HG02798 (cell line): Measurements from ENCODE around the gene SCN8A.

Experiments
- ATAC-seq: cut with Tn5 transposase; IDR thresholded peaks from one replicate; pipeline ENCODE4 v1.9.1; 2021; ENCODE audit warnings: mild to moderate bottlenecking; ENCODE audit not compliant: unreplicated experiment, poor library complexity

Gene SCN8A

DNA sequence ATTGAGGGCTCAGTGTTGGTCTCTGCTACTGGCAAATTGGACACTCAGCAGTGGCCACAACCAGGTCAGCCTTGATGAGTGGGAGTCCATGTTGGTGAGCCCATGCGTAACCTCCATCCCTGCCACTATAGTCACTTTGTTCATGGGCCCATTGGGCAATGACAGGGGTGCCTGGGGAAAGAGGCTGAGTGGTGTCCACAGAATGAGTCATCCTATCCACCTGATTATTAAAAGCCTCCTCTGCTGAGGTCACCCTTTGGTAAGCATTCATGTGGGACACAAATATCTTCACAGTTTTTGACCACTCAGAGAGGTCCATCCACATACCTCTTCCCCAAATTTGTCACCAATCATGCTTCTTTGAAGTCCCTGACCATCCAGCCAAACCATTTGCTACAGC lies 207.5 kb downstream of the SCN8A start:
- no peak for ATAC-seq

DNA sequence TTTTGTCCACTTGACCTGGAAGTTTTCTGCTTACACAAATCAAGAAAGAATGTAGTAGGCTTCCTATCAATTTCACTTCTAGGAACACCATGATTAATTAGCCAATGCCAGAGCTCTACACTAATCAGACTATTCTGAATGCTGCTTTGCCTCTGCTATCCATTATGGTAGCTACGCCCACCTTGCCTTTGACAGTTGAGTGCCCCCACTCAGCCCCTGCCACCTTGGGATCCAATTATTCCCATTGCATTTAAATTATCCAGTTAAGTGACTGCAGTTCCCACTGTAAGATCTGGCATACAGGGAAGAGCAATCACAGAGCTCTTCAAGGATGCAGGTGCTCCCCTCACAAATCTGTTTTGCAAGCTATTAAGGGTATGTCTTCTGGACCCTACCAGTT lies 210.0 kb downstream of the SCN8A start:
- no peak for ATAC-seq

DNA sequence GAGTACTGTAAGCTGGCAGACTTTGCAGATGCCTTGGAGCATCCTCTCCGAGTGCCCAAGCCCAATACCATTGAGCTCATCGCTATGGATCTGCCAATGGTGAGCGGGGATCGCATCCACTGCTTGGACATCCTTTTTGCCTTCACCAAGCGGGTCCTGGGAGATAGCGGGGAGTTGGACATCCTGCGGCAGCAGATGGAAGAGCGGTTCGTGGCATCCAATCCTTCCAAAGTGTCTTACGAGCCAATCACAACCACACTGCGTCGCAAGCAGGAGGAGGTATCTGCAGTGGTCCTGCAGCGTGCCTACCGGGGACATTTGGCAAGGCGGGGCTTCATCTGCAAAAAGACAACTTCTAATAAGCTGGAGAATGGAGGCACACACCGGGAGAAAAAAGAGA lies 215.9 kb downstream of the SCN8A start:
- no peak for ATAC-seq

DNA sequence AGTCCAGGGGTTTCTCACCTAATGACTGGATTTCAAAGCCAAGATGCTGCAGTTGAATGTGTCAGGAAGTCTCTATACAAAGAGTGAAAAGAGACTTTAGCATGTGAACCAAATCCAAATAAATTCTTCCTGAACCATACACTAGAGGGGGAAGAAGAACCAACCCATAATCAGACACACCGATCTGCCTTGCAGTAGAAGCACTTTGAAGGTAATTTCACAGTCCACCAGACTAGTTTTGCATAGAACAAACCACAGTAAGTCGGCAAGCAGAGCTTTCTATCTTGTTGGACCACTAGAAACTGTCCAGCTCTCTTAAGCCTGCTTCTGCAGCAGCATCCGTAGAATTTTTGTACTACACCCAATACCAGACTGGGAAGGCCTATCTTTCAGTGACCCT lies 218.2 kb downstream of the SCN8A start:
- ATAC-seq: no peak

DNA sequence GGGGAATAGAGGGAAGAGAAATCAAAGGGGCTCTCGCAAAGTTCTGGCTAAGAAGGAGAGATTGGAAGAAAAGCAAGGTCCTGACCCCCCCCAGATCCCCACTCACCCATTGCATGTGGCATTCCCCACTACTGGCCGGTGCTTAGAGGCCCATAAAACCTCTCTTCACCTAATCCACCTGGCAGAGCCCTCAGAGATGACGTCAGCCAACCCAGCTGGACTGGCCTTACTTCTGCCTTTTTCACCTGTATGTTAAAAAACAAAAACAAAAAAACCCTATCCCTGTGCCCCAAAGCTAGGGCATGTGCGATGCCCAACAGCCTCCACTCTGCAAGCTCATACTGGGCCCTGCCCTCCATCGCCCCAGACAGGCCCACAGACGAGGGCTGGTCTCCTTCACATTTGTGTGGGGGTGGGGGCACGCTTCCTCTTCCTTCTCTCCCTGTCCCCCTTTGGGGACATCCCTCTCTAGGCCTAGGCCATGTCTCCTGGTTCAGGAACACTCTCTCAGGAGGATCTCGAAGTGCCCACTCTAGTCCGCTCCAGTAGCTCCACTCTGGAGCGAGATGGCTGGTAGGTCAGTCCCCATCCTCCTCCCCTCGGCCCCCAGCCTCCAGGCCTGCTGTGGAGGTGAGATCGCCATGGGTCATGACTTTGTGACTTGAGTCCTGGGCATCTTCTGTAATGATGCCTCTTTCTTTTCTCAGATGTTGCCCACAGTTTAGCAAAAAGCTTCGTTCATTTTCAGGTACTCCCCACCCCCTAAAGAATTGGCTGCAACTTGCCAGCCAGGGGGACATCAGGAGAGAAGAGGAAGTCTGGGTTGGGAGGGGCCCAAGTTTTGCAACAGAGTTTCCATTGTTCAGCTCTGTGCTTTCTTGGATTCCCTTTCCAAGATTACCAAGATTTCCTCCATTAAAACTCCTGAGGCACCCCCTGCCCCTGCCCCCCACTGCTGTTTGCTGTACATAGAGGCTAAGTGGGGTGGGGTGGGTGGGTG lies 220.5 kb downstream of the SCN8A start:
- ATAC-seq: no peak

DNA sequence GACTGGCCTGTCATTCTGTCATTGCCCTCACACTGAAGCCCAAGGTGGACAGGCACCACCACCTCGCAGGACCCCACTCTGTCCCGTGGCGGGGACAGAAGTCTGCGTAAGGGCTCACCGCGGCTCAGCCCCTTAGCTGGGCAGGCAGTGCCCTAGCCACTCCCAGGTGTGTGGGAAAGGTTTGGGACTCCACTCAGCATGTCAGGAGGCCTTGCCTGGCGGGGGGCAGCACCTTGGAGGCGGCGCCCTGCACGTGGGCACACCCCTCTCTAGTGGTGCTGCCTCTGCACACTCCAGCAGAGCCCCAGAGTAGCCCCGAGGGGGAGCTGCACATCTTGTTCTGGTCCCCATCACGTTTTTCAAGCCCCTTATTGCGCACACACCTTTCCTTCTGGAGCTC lies 221.8 kb downstream of the SCN8A start:
- ATAC-seq: no peak

DNA sequence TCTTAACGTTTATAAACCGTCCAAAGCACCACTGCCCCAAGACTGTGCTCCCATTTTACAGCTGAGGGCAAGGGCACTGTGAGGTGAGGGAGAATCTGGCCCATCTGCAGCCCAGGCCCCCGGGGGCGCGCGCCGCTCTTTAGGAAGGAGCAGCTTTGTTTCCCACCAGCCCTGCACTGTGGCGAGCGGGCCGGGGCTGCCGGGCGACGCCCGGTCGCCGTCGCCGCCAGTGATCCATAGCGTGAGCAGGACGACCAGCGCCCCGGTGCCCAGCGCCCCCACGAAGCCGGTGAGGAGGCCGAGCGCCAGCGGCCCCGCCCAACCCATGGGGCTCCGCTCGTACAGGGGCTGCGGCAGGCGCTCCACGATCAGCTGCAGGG lies 222.9 kb downstream of the SCN8A start:
- ATAC-seq: no peak

DNA sequence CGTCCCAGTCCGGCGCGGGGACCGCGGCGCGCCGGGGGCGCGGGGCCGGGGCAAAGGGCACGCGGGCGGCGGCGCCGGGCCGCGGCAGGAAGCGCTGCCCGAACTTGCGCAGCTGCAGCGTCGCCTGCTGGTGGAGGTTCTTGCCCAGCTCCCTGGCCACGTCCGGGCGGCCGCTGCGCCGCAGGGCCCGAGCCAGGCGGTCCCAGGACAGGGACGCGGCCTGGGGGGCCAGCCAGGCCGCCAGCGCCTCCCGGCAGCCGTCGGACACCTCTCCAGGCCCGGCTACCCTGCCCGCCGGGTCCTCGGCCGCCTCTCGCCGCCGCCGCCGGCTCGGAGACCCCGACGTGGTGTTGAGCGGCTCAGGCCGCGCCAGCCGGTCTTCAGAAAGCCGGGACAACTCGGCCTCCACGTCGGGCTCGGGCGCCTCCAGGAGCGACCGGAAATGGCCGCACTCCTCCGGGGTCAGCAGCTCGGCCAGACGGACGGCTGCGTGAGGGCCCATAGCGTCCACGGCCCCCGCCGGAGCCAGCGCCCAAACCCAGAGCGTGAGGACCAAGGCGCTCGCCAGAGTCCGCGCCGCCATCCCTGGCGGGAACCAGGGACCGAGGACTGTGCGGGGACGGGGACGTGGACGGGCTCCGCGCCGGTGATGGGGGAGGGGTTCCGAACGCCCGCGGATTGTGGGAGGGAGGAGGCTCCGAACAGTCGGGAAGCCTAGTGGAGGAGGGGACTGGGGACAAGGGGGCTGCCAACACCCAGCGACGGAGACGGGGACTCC lies 223.5 kb downstream of the SCN8A start:
- no peak for ATAC-seq

DNA sequence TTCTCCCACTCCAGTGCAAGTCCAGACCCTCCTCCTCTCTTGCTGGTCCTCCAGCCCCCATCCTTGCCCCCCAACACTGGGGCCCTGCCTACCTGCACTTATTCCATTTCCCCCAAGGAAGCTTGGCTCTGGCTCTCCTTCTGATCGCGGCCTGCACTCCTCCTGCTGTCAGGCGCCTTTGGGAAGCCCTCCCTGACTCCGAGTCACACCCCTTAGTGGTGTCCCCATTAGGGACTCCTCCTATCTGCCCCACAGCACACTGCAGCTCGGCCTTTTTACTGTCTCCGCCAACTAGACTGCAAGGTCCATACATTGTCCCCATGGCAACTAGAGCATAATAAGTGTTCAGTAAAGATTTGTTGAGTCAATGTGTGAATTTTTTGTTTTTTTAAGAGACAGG lies 224.5 kb downstream of the SCN8A start:
- no peak for ATAC-seq

DNA sequence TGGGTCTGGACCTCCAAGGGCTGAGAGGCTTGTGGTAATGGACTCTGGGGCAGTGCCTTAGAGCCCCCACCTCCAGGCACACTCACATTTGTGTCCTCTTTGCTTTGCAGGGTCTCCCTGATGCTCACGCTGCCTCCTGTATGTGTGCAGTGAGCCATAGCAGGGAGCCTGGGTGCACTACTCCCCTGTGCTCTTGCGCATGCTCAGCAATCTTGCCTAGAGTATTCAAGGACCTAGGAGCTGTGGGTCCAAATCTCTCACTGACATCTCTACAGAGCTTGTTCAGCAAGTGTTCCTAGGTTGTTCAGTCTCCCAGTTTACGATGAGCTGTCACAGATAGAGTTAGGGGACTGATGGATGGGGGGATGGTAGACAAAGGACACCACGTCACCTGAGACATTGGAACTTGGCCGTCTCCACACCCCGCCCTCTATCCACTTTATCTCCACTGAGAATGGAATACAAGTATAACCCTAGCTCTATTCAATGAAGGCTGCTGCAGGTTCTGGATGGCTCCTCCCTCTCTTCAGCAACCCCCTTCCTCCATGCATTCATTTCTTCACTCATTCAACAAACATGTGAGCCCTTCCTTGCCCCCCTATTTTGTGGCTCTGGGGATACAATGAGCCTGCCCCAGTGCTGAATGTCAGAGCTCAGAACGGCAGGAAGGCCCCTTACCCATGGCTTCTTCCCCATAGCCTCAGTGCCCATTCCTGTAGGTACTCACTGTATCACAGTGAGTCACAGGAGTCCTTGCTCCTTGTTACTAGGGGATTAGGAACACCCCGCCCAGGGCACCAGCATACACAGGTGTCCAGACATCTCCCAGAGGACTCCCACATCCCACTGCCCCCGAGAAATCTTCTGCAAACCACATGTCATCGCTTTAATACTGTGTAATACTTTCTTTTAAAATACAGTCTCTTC lies 226.3 kb downstream of the SCN8A start:
- no peak for ATAC-seq

DNA sequence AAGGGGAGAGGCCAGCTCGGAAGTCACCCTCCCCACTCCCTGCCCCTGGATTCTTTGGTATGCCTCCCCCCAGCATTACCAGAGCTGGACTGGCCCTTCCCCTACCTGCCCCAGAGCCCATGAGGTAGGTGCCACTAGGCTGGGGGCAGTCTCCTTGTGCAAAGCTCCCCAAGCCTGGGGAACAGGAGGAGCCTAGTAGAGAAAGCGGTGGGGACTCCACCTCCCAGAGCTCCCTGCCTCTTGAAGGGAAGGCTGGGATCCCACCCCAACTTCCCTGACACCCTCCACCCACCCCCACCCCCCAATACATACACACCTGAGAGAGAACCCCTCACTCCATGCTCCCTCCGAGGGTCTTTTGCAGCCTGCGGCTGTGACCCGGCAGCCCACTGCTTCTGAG lies 227.1 kb downstream of the SCN8A start:
- no peak for ATAC-seq

DNA sequence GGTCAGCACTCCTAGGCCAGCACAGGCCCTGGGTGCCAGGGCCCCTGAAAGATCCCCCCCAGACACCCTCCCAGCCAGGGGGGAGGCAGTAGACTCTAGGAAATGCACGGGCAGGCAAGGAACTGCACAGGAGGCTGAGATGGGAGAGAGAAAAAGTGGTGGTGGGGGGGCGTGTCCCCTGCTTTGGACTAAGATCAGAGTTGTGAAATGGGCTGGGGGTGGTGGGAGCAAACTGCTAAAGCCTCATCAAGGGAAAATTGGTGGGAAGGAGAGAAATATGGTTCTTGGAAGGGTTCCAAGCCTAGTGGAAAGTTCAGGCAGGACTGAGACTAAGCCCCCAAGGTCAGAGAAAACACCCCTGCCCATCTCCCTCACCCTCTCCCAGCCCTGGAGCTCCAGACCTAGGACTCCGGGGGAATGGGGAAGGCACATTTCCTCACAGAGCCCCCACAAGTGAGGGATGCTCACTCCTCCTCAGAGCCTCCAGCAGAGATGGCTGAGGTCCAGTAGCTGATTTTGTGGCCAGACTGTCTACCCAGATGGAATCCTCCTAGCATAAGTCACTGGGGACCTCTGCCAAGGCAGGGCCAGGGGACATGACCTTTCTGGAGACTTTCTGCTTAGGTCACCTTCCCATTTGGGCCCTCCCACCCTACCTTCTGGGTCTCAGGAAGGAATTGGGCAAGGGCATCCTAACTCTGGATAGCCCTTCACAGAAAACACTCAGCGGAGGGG lies 227.7 kb downstream of the SCN8A start:
- ATAC-seq: no peak

DNA sequence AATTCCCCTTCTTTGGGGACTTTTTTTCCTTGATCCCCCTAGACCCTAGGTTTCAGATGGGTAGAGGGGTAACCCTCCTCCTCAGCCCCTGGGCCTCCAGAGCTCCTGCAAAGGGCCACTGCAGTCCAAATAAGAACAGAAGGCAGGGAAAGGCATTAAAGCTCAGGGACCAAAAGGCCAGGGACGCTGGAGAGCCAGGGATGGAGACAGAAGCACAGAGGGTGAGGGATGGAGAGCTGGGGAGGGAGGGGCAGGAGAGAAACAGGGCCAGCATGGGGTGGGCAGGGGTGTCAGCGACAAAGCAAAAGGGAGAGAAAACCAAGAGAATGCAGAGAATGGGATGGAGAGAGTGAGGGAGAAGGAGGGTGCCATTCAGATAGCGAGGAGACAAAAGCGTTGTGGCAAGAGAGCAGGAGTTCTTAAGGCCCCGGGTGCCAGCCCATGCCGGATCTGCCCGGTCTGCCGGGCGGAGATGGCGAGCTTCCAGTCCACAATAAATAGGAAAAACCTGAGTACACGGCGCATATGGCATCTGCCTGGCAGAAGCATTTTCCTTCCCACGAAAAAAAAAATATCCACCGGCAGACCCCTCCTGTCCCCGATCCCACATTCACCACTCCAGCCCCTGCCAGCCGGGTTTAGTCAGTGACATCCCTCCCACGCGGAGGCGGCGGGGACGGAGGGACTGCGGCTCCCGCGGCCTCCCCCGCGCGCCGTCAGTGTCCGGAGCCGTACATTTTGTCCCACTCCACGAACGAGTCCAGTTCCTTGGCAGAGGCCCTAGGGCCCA lies 228.9 kb downstream of the SCN8A start:
- no peak for ATAC-seq

DNA sequence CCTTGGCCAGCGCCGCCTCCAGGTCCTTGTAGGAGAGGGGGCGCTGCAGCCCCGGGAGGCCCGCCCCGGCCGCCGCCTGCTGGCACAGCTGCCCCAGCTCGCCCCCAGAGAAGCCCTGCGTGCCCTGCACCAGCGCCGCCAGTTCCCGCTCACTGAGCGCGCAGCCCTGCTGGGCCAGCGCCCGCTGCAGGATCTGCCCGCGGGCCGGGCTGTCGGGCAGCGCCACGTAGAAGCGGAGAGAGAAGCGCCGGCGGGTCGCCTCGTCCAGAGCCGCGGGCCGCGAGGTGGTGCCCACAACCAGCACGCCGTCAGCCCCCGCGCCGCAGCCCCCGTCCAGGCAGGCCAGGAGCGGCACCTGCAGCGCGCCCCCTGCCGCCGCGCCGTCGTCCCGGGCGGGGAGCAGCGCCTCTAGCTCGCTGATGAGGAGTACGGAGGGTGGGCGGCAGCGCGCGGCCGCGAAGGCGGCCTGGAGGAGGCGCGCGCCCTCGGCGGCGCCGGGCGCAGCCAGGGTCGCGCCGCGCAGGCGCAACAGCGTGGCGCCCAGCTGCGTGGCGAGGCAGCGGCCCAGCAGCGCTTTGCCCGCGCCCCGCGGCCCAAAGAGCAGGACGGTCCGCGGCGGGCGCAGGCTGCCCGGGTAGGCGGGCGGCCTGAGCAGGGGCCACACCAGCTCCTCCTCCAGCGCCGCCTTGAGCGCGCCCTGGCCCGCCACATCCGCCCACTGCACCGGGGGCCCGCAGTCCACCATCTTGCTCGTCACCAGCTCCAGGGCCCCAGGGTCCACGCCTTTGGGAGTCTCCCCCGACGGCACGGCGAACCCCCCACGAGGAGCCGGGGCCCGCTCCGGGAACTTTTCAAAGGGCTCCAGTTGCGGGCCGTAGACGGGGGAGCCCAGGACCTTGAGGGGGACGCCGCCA lies 229.8 kb downstream of the SCN8A start:
- ATAC-seq: peak; percentile 35

DNA sequence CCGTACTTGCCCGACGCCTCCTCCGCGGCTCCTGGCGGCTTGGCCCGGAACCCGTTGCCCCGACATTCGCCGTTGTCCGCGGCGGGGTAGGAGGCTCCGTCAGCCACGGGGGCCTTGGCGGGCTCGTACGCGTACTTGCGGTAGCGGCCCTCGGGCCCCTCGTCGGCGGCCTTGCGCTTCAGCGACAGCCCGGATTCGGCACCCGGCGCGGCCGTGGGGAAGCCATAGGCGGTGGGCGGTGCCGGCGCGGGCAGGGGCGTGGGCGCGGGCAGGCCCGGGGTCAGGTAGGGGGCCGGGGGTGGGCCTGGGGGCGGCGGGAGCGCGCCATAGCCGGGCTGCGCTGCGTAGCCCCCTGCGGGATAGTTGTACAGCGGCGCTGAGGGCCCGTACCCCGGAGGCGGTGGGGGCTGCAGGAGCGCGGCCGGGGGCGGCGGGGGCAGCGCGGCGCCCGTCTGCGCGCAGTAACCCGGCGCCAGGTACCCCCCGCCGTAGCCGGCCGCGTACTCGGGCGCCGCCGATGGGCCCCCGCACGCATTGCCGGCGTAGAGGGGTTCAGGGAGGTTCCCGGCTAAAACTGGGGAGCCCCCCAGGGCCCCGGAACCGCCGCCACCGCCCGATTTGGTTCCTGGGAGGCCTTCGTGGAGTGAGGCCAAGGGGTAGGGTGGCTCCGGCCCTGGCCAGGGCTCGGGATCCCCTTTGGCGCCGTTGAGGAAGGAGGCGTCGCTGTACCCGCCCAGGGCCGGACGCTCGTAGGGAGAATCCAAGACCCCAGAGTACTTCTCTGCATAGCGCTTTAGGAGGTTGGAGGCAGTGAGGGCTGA lies 230.6 kb downstream of the SCN8A start:
- ATAC-seq: no peak

DNA sequence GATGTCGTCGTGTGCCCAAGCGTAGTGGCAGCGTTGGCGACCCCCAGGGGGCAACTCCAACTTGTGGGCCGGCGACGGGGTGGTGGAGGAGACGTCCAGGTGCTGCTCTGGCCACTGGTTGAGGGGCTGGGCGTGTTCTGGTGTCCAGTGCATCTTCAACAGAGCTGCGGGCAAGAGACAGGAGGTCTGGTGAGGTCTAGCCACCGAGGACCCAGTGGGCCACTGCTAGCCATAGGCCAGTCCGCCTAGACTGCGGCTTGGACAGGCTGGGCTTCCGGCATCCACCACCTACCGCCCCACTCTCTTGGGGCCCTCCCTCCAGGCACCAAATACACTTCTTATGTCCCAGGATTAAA lies 231.2 kb downstream of the SCN8A start:
- no peak for ATAC-seq

DNA sequence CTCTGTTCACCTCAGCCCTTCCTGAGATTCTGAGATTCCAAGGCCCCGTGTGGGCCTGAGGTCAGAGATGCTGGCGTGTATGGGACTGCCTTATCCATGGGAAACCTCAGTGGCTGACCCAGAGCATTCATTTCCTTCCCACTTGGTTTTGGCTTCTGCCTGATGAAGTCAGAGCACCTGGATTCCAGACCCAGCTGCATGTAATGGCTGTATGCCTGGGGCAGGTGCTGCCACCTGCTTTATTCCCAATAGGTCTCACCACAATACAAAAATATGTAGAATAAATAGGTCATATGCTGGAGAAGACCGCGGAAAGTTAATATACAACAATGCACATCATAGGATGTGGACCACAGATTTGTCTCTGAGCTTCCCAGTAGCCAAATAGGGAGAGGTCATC lies 231.9 kb downstream of the SCN8A start:
- ATAC-seq: no peak
